DND-41 (cell line): ENCODE results near the gene SETD3.

Experiments used
- ATAC-seq: fragments of 200-7000 bp; cut with Tn5 transposase; 3 replicates; pipeline ENCODE4 v1.9.1; 2021; ENCODE audit warnings: low read depth; ENCODE audit not compliant: insufficient read depth
- DNase-seq: peaks from one replicate; pipeline ENCODE4 v3.0.0-alpha.2; 2020
- H2AFZ ChIP-seq: 2 replicates; pipeline ENCODE4 v1.6.0; 2012; ENCODE audit warnings: low read depth, low read length
- H3K27ac ChIP-seq: 2 replicates; pipeline ENCODE4 v1.5.1; 2012; ENCODE audit warnings: low read length, inconsistent platforms
- H3K27me3 ChIP-seq: fragments of 200-600 bp; sonication (generic); 2 replicates; pipeline ENCODE4 v1.6.0; 2012; ENCODE audit warnings: low read length, mild to moderate bottlenecking, inconsistent platforms; ENCODE audit not compliant: insufficient read depth, poor library complexity
- H3K36me3 ChIP-seq: 2 replicates; pipeline ENCODE4 v1.5.1; 2012; ENCODE audit warnings: low read length, inconsistent platforms; ENCODE audit not compliant: insufficient read depth
- H3K4me1 ChIP-seq: 2 replicates; pipeline ENCODE4 v1.5.1; 2012; ENCODE audit warnings: mild to moderate bottlenecking, low read length; ENCODE audit not compliant: insufficient read depth
- H3K4me2 ChIP-seq: 2 replicates; pipeline ENCODE4 v1.6.0; 2012; ENCODE audit warnings: mild to moderate bottlenecking, moderate library complexity, low read length, inconsistent platforms; ENCODE audit not compliant: insufficient read depth
- H3K4me3 ChIP-seq, 2 experiments: fragments of 200-600 bp in 1 of 2; shearing (Covaris generic) in 1 of 2; 2 replicates each; pipeline ENCODE4 v1.5.1; 2012 to 2016; ENCODE audit warnings: inconsistent platforms in 2 of 2, low read length in 2 of 2, mild to moderate bottlenecking in 2 of 2, low read depth in 1 of 2, moderate library complexity in 1 of 2
- H3K79me2 ChIP-seq: 2 replicates; pipeline ENCODE4 v1.6.0; 2012; ENCODE audit warnings: low read length, inconsistent platforms; ENCODE audit not compliant: insufficient read depth
- H3K9ac ChIP-seq: 2 replicates; pipeline ENCODE4 v1.6.0; 2012; ENCODE audit warnings: low read depth, mild to moderate bottlenecking, inconsistent platforms, low read length, moderate library complexity
- H3K9me3 ChIP-seq: 2 replicates; pipeline ENCODE4 v1.5.1; 2012; ENCODE audit warnings: low read length, moderate library complexity, mild to moderate bottlenecking, inconsistent platforms; ENCODE audit not compliant: insufficient read depth, severe bottlenecking
- H4K20me1 ChIP-seq: 2 replicates; pipeline ENCODE4 v1.6.0; 2012; ENCODE audit warnings: low read length; ENCODE audit not compliant: insufficient read depth
- CTCF ChIP-seq: IDR thresholded peaks from 2 replicates; pipeline ENCODE4 v1.5.1; 2012; ENCODE audit warnings: borderline replicate concordance, low read length, moderate library complexity, mild to moderate bottlenecking; ENCODE audit not compliant: poor library complexity, severe bottlenecking; ENCODE audit errors: extremely low read depth
- EZH2 ChIP-seq: IDR thresholded peaks from 3 replicates; pipeline ENCODE4 v1.6.1; 2012; ENCODE audit warnings: borderline replicate concordance, low read depth, mild to moderate bottlenecking, moderate library complexity, low read length, inconsistent platforms; ENCODE audit not compliant: severe bottlenecking

SETD3 gene

GRCh38 chr14:99527026-99527425, 46.4 kb upstream of the SETD3 start:
- Histone ChIP-seq H3K4me2 (no peak overlapping the region), H4K20me1 (peaks cover 30% of the 10 kb centered on the region), H3K27ac (no peak overlapping the region), H3K36me3 (no peaks in the 10 kb centered on the region), H3K9ac (no peak overlapping the region), H3K27me3 (no peaks in the 10 kb centered on the region), H3K9me3 (no peaks in the 10 kb centered on the region), H3K4me1 (no peaks in the 10 kb centered on the region), H2AFZ (no peak overlapping the region), H3K79me2 (no peaks in the 10 kb centered on the region), H3K4me3 (no peak overlapping the region)
- no peak for TF ChIP-seq CTCF
- no peak for TF ChIP-seq EZH2
- ATAC-seq (no peak), DNase-seq (no peak)

GRCh38 chr14:99525699-99526080, 45.0 kb upstream of the SETD3 start:
- 0 out of 2 replicates have a peak, but pooled peaks cover 2% of the 10 kb centered on the region for H3K36me3 ChIP-seq
- H3K4me1 ChIP-seq: no peaks in the 10 kb centered on the region
- H3K9ac ChIP-seq: no peak overlapping the region
- no peak for DNase-seq
- H3K9me3 ChIP-seq: no peaks in the 10 kb centered on the region
- TF ChIP-seq EZH2 (no peak), CTCF (no peak)
- no peak overlapping the region for H3K4me2 ChIP-seq
- ATAC-seq: no peak
- no peaks in the 10 kb centered on the region for H3K27me3 ChIP-seq
- no peak overlapping the region for H2AFZ ChIP-seq
- H4K20me1 ChIP-seq: peaks cover 30% of the 10 kb centered on the region
- H3K27ac ChIP-seq: no peak overlapping the region
- no peak overlapping the region for H3K4me3 ChIP-seq
- no peaks in the 10 kb centered on the region for H3K79me2 ChIP-seq

GRCh38 chr14:99524804-99525698, 44.4 kb upstream of the SETD3 start:
- no peak for DNase-seq
- H4K20me1 ChIP-seq: peaks cover 31% of the 10 kb centered on the region

More at GRCh38 chr14:99524804-99525698, 44.4 kb upstream of the SETD3 start:
- H3K4me2 ChIP-seq: no peak overlapping the region
- H3K27ac ChIP-seq: no peak overlapping the region
- no peaks in the 10 kb centered on the region for H3K79me2 ChIP-seq
- 0 out of 2 replicates have a peak, but pooled peaks cover 3% of the 10 kb centered on the region for H3K36me3 ChIP-seq
- no peak overlapping the region for H3K9ac ChIP-seq
- no peaks in the 10 kb centered on the region for H3K27me3 ChIP-seq
- TF ChIP-seq EZH2: no peak
- TF ChIP-seq CTCF: no peak
- ATAC-seq: no peak
- H3K9me3 ChIP-seq: no peaks in the 10 kb centered on the region
- H3K4me1 ChIP-seq: no peaks in the 10 kb centered on the region
- no peak overlapping the region for H3K4me3 ChIP-seq
- H2AFZ ChIP-seq: no peak overlapping the region
